Endothelial cell (in vitro differentiated cells): ENCODE measurements around the gene PRKAB2. TPM values are rescaled to one million over a fixed set of nuclear protein-coding genes. Genes with fewer than 3 reads are reported as not detected.
"Not testable (repeated sequence)": the region's sequence is repeated elsewhere in the genome, so short reads cannot be mapped to it uniquely, and the experiment has no call there.

Experiments used
- DNase-seq: peaks from one replicate; pipeline ENCODE4 v3.0.0; 2021; ENCODE audit warnings: low spot score
- H3K27ac Mint-ChIP-seq: one replicate; pipeline ENCODE4 v1.8.0; 2021; ENCODE audit warnings: mixed read lengths, inconsistent platforms; ENCODE audit not compliant: unreplicated experiment
- H3K27me3 Mint-ChIP-seq: one replicate; pipeline ENCODE4 v1.8.0; 2021; ENCODE audit warnings: mild to moderate bottlenecking, moderate library complexity, mixed read lengths, inconsistent platforms; ENCODE audit not compliant: unreplicated experiment
- H3K36me3 Mint-ChIP-seq: one replicate; pipeline ENCODE4 v1.8.0; 2021; ENCODE audit warnings: mild to moderate bottlenecking, low read depth, mixed read lengths, inconsistent platforms; ENCODE audit not compliant: unreplicated experiment
- H3K4me1 Mint-ChIP-seq: one replicate; pipeline ENCODE4 v1.8.0; 2021; ENCODE audit warnings: mild to moderate bottlenecking, mixed read lengths, inconsistent platforms; ENCODE audit not compliant: unreplicated experiment
- H3K4me3 Mint-ChIP-seq: one replicate; pipeline ENCODE4 v1.8.0; 2021; ENCODE audit warnings: mild to moderate bottlenecking, mixed read lengths, inconsistent platforms; ENCODE audit not compliant: unreplicated experiment
- H3K9me3 Mint-ChIP-seq: one replicate; pipeline ENCODE4 v1.8.0; 2021; ENCODE audit warnings: mixed read lengths, inconsistent platforms; ENCODE audit not compliant: unreplicated experiment
- CTCF ChIP-seq: fragments of 200-600 bp; sonication (generic); IDR thresholded peaks from one replicate; pipeline ENCODE4 v1.5.0; 2021; ENCODE audit warnings: antibody characterized with exemption; ENCODE audit not compliant: unreplicated experiment
- total RNA-seq: library from RNA; stranded (reverse); fragmentation: NEBNext Ultra II Directional; extraction: Animal tissue kit (Norgen Biotek cat#: 25700); gene quantifications from one replicate; pipeline ENCODE4 v1.2.1, GENCODE V29; 2021; ENCODE audit not compliant: unreplicated experiment

The PRKAB2 gene
- total RNA-seq, 1 donor from 2014 or later, result 20.0 TPM

- DNase-seq, result no peak
- Mint-ChIP-seq H3K9me3 (no peaks in the 10 kb centered on the region), H3K36me3 (no peaks in the 10 kb centered on the region), H3K4me3 (no peak overlapping the region), H3K4me1 (no peaks in the 10 kb centered on the region), H3K27ac (no peak overlapping the region), H3K27me3 (no peaks in the 10 kb centered on the region)
- TF ChIP-seq CTCF, result no peak
Observed at GRCh38 chr1:147129116-147129873, 43.0 kb downstream of the PRKAB2 start.

- TF ChIP-seq CTCF, result no peak
- no peaks in the 10 kb centered on the region for H3K36me3 Mint-ChIP-seq
- no peaks in the 10 kb centered on the region for H3K9me3 Mint-ChIP-seq
- H3K27me3 Mint-ChIP-seq, result no peaks in the 10 kb centered on the region
- no peak overlapping the region for H3K27ac Mint-ChIP-seq
- no peak for DNase-seq
- H3K4me3 Mint-ChIP-seq, result no peak overlapping the region
- peaks cover 7% of the 10 kb centered on the region for H3K4me1 Mint-ChIP-seq
Observed at GRCh38 chr1:147124266-147124665, 48.0 kb downstream of the PRKAB2 start.

- Mint-ChIP-seq H3K9me3 (no peaks in the 10 kb centered on the region), H3K27ac (no peak overlapping the region), H3K4me3 (no peak overlapping the region), H3K27me3 (peaks cover 1% of the 10 kb centered on the region), H3K36me3 (no peaks in the 10 kb centered on the region), H3K4me1 (peaks cover 7% of the 10 kb centered on the region)
- no peak for DNase-seq
- no peak for TF ChIP-seq CTCF
Observed at GRCh38 chr1:147117109-147117508, 55.2 kb downstream of the PRKAB2 start.

GRCh38 chr1:147115496-147115895 is 56.8 kb downstream of the PRKAB2 start:
- Mint-ChIP-seq H3K4me3 (no peak overlapping the region), H3K27ac (no peak overlapping the region), H3K27me3 (peaks cover 1% of the 10 kb centered on the region), H3K9me3 (no peaks in the 10 kb centered on the region), H3K36me3 (no peaks in the 10 kb centered on the region), H3K4me1 (no peaks in the 10 kb centered on the region)
- no peak for TF ChIP-seq CTCF
- no peak for DNase-seq

- not testable (repeated sequence) for H3K4me1 Mint-ChIP-seq, H3K9me3 Mint-ChIP-seq, H3K27me3 Mint-ChIP-seq, H3K4me3 Mint-ChIP-seq, H3K36me3 Mint-ChIP-seq, DNase-seq, H3K27ac Mint-ChIP-seq
Observed at GRCh38 chr1:147115079-147115478, 57.2 kb downstream of the PRKAB2 start.

GRCh38 chr1:147114353-147114752 is 57.9 kb downstream of the PRKAB2 start:
- H3K4me3 Mint-ChIP-seq, H3K9me3 Mint-ChIP-seq, H3K4me1 Mint-ChIP-seq, H3K36me3 Mint-ChIP-seq, DNase-seq, H3K27ac Mint-ChIP-seq, H3K27me3 Mint-ChIP-seq: not testable (repeated sequence)
